ENCODE measurements around the gene TNS4. TPM values are rescaled to one million over a fixed set of nuclear protein-coding genes. Genes with fewer than 3 reads are reported as not detected.

Gene TNS4
- total RNA-seq, 1 donor from 2014 or later: not detected

DNA sequence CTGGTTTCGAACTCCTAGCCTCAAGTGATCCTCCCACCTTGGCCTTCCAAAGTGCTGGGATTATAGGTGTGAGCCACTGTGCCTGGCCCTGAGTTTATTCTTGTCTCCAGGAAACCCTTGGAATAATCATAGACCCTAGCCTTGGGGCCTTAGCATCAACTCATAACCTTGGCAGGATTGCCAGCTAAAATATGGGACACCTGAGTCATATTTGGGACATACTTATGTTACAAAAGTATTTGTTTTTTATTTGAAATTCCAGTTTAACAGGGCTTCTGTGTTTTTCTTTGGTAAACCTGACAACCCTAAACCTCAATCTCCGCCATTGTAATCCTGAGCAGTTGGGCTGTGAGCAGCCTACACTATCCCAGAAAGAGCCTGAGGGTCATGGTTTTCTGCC lies 28.6 kb upstream of the TNS4 start:
- Histone ChIP-seq H3K9ac (ENCODE audit: low read length) (no peak overlapping the region), H3K79me2 (ENCODE audit: insufficient read depth, low read length) (no peaks in the 10 kb centered on the region), H3K27me3 (ENCODE audit: insufficient read depth, low read length) (peaks cover 4% of the 10 kb centered on the region), H3K4me2 (ENCODE audit: low read length) (no peak overlapping the region), H3K4me1 (ENCODE audit: insufficient read depth, low read length) (peaks cover 14% of the 10 kb centered on the region), H3K36me3 (ENCODE audit: insufficient read depth, low read length) (no peaks in the 10 kb centered on the region), H3K9me3 (ENCODE audit: insufficient read depth, low read depth, low read length) (no peaks in the 10 kb centered on the region), H3K4me3 (ENCODE audit: insufficient read depth, low read depth, low read length) (no peak overlapping the region), H3K27ac (ENCODE audit: low read depth, low read length) (no peak overlapping the region), H2AFZ (ENCODE audit: low read depth, low read length) (no peak overlapping the region), H4K20me1 (ENCODE audit: insufficient read depth, low read length) (no peaks in the 10 kb centered on the region)
- Mint-ChIP-seq H3K27me3 (ENCODE audit: low read depth, unreplicated experiment) (peaks cover 5% of the 10 kb centered on the region), H3K9me3 (ENCODE audit: unreplicated experiment) (peaks cover 12% of the 10 kb centered on the region), H3K4me3 (ENCODE audit: unreplicated experiment) (no peak overlapping the region), H3K36me3 (ENCODE audit: low read depth, unreplicated experiment) (no peaks in the 10 kb centered on the region), H3K4me1 (ENCODE audit: low read depth, unreplicated experiment) (peaks cover 15% of the 10 kb centered on the region), H3K27ac (ENCODE audit: unreplicated experiment) (no peak overlapping the region)
- TF ChIP-seq EZH2 (IDR thresholded peaks at IDR 0.05; ENCODE audit: insufficient read depth, low read length): no peak
- TF ChIP-seq, protein P1, sequence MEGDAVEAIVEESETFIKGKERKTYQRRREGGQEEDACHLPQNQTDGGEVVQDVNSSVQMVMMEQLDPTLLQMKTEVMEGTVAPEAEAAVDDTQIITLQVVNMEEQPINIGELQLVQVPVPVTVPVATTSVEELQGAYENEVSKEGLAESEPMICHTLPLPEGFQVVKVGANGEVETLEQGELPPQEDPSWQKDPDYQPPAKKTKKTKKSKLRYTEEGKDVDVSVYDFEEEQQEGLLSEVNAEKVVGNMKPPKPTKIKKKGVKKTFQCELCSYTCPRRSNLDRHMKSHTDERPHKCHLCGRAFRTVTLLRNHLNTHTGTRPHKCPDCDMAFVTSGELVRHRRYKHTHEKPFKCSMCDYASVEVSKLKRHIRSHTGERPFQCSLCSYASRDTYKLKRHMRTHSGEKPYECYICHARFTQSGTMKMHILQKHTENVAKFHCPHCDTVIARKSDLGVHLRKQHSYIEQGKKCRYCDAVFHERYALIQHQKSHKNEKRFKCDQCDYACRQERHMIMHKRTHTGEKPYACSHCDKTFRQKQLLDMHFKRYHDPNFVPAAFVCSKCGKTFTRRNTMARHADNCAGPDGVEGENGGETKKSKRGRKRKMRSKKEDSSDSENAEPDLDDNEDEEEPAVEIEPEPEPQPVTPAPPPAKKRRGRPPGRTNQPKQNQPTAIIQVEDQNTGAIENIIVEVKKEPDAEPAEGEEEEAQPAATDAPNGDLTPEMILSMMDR (IDR thresholded peaks at IDR 0.05; ENCODE audit: insufficient read depth, low read depth, low read length): no peak
- DNase-seq (ENCODE audit: low read depth): no peak
- no peak for FAIRE-seq

DNA sequence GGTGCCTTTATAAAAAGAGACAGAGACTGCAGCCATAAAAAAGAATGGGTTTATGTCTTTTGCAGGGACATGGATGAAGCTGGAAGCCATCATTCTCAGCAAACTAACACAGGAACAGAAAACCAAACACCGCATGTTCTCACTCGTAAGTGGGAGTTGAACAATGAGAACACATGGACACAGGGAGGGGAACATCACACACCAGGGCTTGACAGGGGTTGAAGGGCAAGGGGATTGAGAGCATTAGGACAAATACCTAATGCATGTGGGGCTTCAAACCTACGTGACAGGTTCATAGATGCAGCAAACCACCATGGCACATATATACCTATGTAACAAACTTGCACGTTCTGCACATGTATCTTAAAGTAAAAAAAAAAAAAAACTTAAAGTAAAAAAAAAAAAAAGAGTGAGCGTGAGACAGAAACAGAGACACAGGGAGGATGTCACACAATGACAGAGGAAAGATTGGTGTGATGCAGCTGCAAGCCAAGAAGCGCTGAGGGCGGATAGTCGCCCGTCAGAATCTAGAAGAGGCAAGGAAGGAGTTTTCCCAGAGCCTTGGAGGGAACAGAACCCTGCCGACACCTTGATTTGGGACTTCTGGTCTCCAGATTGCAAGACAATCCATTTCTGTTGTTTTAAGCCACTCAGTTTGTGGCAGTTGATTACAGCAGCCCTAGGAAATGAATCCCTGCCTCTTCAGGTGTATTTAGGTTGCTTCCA lies 27.4 kb upstream of the TNS4 start:
- TF ChIP-seq, protein P1 (IDR thresholded peaks at IDR 0.05; ENCODE audit: insufficient read depth, low read depth, low read length): no peak
- no peak for TF ChIP-seq EZH2 (IDR thresholded peaks at IDR 0.05; ENCODE audit: insufficient read depth, low read length)
- Histone ChIP-seq H3K9ac (ENCODE audit: low read length) (no peak overlapping the region), H4K20me1 (ENCODE audit: insufficient read depth, low read length) (no peaks in the 10 kb centered on the region), H3K9me3 (ENCODE audit: insufficient read depth, low read depth, low read length) (no peaks in the 10 kb centered on the region), H3K4me1 (ENCODE audit: insufficient read depth, low read length) (peaks cover 10% of the 10 kb centered on the region), H3K4me2 (ENCODE audit: low read length) (no peak overlapping the region), H3K79me2 (ENCODE audit: insufficient read depth, low read length) (no peaks in the 10 kb centered on the region), H3K27ac (ENCODE audit: low read depth, low read length) (no peak overlapping the region), H2AFZ (ENCODE audit: low read depth, low read length) (no peak overlapping the region), H3K36me3 (ENCODE audit: insufficient read depth, low read length) (no peaks in the 10 kb centered on the region), H3K4me3 (ENCODE audit: insufficient read depth, low read depth, low read length) (no peak overlapping the region), H3K27me3 (ENCODE audit: insufficient read depth, low read length) (peaks cover 4% of the 10 kb centered on the region)
- Mint-ChIP-seq H3K4me1 (ENCODE audit: low read depth, unreplicated experiment) (peaks cover 10% of the 10 kb centered on the region), H3K9me3 (ENCODE audit: unreplicated experiment) (peaks cover 14% of the 10 kb centered on the region), H3K27ac (ENCODE audit: unreplicated experiment) (no peak overlapping the region), H3K27me3 (ENCODE audit: low read depth, unreplicated experiment) (peaks cover 5% of the 10 kb centered on the region), H3K36me3 (ENCODE audit: low read depth, unreplicated experiment) (no peaks in the 10 kb centered on the region), H3K4me3 (ENCODE audit: unreplicated experiment) (no peak overlapping the region)
- DNase-seq (ENCODE audit: low read depth) (no peak), FAIRE-seq (no peak)

DNA sequence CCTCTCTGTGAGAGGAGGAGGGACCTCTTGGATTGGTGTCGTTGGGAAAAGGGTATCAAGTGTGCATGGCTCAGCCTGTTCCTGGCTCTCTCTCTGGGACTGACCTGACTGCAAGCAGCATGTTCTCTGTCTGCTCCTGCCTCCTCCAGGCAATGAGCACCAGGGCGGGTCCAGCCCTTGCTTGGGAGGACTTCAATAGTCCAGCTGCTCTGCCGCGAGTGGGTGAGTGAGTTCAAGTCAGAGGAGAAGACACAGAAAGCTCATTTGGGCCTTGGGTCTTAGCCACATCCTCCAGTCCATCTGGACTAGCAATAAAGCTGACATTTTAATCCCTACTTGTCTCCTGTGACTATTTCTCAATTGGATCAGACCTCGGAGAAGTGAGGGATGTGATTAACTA lies 25.2 kb upstream of the TNS4 start:
- Histone ChIP-seq H3K79me2 (ENCODE audit: insufficient read depth, low read length) (no peaks in the 10 kb centered on the region), H3K27ac (ENCODE audit: low read depth, low read length) (no peak overlapping the region), H3K4me3 (ENCODE audit: insufficient read depth, low read depth, low read length) (no peak overlapping the region), H3K9ac (ENCODE audit: low read length) (no peak overlapping the region), H3K9me3 (ENCODE audit: insufficient read depth, low read depth, low read length) (no peaks in the 10 kb centered on the region), H3K27me3 (ENCODE audit: insufficient read depth, low read length) (peaks cover 4% of the 10 kb centered on the region), H2AFZ (ENCODE audit: low read depth, low read length) (no peak overlapping the region), H3K36me3 (ENCODE audit: insufficient read depth, low read length) (no peaks in the 10 kb centered on the region), H4K20me1 (ENCODE audit: insufficient read depth, low read length) (no peaks in the 10 kb centered on the region), H3K4me1 (ENCODE audit: insufficient read depth, low read length) (peaks cover 6% of the 10 kb centered on the region), H3K4me2 (ENCODE audit: low read length) (no peak overlapping the region)
- Mint-ChIP-seq H3K4me3 (ENCODE audit: unreplicated experiment) (no peak overlapping the region), H3K27me3 (ENCODE audit: low read depth, unreplicated experiment) (peaks cover 5% of the 10 kb centered on the region), H3K9me3 (ENCODE audit: unreplicated experiment) (peaks cover 15% of the 10 kb centered on the region), H3K4me1 (ENCODE audit: low read depth, unreplicated experiment) (peaks cover 2% of the 10 kb centered on the region), H3K27ac (ENCODE audit: unreplicated experiment) (no peak overlapping the region), H3K36me3 (ENCODE audit: low read depth, unreplicated experiment) (no peaks in the 10 kb centered on the region)
- TF ChIP-seq, protein P1 (IDR thresholded peaks at IDR 0.05; ENCODE audit: insufficient read depth, low read depth, low read length): no peak
- no peak for TF ChIP-seq EZH2 (IDR thresholded peaks at IDR 0.05; ENCODE audit: insufficient read depth, low read length)
- DNase-seq (ENCODE audit: low read depth) (no peak), FAIRE-seq (no peak)

All from astrocyte (in vitro differentiated cells and primary cell).